Gastrocnemius medialis (tissue), 4 donors: ENCODE measurements around the gene CCL1. TPM values are rescaled to one million over a fixed set of nuclear protein-coding genes. Genes with fewer than 3 reads are reported as not detected.

Source experiments
- ATAC-seq, 2 donors: fragments of 150-250 bp; one replicate each; pipeline ENCODE4 v1.9.1; 2016
- DNase-seq, 2 donors: peaks; one replicate each; pipeline ENCODE4 v3.0.0-alpha.2; 2019
- H3K27ac ChIP-seq, 4 donors: fragments of 200-600 bp; sonication (generic); 1 replicate in 1 of 4; 2 replicates in 3 of 4; pipeline ENCODE4 v1.5.1; 2016 to 2018; ENCODE audit warnings: mild to moderate bottlenecking in 2 of 4, moderate library complexity in 1 of 4
- H3K27me3 ChIP-seq, 3 donors: fragments of 200-600 bp; sonication (generic) in 2 of 3; 1 replicate in 1 of 3; 2 replicates in 2 of 3; pipeline versions ENCODE4 v1.5.1 to v1.6.0; 2016 to 2019; ENCODE audit warnings: mild to moderate bottlenecking in 1 of 3, moderate library complexity in 1 of 3
- H3K36me3 ChIP-seq, 2 donors: fragments of 200-600 bp; sonication (generic) in 1 of 2; one replicate each; pipeline ENCODE4 v1.5.1; 2017 to 2018
- H3K4me1 ChIP-seq, 2 donors: fragments of 200-600 bp; sonication (generic) in 1 of 2; one replicate each; pipeline ENCODE4 v1.5.1; 2016 to 2017; ENCODE audit warnings: mild to moderate bottlenecking in 2 of 2
- H3K4me3 ChIP-seq, 4 donors: fragments of 200-600 bp; sonication (generic) in 3 of 4; 1 replicate in 1 of 4; 2 replicates in 3 of 4; pipeline ENCODE4 v1.5.1; 2016 to 2019; ENCODE audit warnings: mild to moderate bottlenecking in 2 of 4
- H3K9me3 ChIP-seq, 3 donors: fragments of 200-600 bp; sonication (generic) in 2 of 3; 1 replicate in 1 of 3; 2 replicates in 2 of 3; pipeline ENCODE4 v1.5.1; 2016 to 2019
- CTCF ChIP-seq, 5 experiments: fragments of 450-650 bp in 3 of 5; fragments of 200-600 bp in 2 of 5; sonication (generic) in 2 of 5; IDR thresholded peaks in 4 of 5; conservative IDR thresholded peaks in 1 of 5; 1 replicate in 4 of 5; 2 replicates in 1 of 5; pipeline ENCODE4 v1.5.1; 2016 to 2019; ENCODE audit warnings: antibody characterized with exemption in 5 of 5, mild to moderate bottlenecking in 3 of 5, moderate library complexity in 3 of 5
- POLR2A ChIP-seq, 2 donors: fragments of 450-650 bp; IDR thresholded peaks; one replicate each; pipeline ENCODE4 v1.6.1; 2017; ENCODE audit warnings: antibody characterized with exemption in 2 of 2, mild to moderate bottlenecking in 2 of 2, moderate library complexity in 2 of 2
- in situ Hi-C, 4 donors: fragments of 200-750 bp; cut with MboI; loops; one replicate each; pipeline versions ENCODE4 v1.15.0 to v1.8.0; 2017; ENCODE audit warnings: low sequenced_read_pairs in 4 of 4
- intact Hi-C: fragments of 100-400 bp; cut with DNase I; formaldehyde crosslinking; loops from one replicate; pipeline ENCODE4 v1.15.1; 2023; ENCODE audit warnings: low total_unique reads
- total RNA-seq, 4 donors: library from RNA; depleted of rRNA; stranded (reverse); fragments of >200 nt; gene quantifications; one replicate each; pipeline versions ENCODE4 v1.1.0 to v1.2.3, GENCODE V29; 2016

CCL1 gene
- total RNA-seq, 4 donors from 2014 or later, result not detected

- in situ Hi-C loops (no loop called here), intact Hi-C loops (loop anchor here (5.0 kb wide), 1 partner anchor 35 kb away; no protein-coding TSS in a partner anchor)
- ATAC-seq (no peak), DNase-seq (no peak)
- Histone ChIP-seq H3K36me3 (no peaks in the 10 kb centered on the region), H3K27ac (no peak overlapping the region), H3K9me3 (no peaks in the 10 kb centered on the region), H3K27me3 (no peaks in the 10 kb centered on the region), H3K4me1 (no peaks in the 10 kb centered on the region), H3K4me3 (no peak overlapping the region)
- TF ChIP-seq CTCF (IDR thresholded peaks at IDR 0.05 in 4 of 5, conservative IDR thresholded peaks at IDR 0.05 in 1 of 5), result no peak
- TF ChIP-seq POLR2A (IDR thresholded peaks at IDR 0.05), result no peak
Measured at GRCh38 chr17:34357398-34357797, 5.6 kb downstream of the CCL1 start.

DNA sequence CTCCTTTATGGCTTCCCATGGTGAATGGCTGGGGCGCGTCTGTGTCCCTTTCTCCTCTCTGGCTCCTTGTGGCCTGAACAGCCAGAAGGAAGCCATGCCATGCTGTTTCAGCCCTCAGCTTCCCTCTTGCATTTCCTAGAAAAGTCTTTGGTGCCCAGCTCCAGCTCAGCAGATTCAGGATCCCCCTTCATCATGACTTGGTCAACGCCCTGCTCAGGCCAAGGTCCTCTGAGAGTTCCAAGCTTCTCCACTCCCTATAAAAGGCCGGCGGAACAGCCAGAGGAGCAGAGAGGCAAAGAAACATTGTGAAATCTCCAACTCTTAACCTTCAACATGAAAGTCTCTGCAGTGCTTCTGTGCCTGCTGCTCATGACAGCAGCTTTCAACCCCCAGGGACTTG, 6.8 kb downstream of the CCL1 start, which contains the start of gene CCL13:
Gene CCL13, plus strand, starts transcription at position 287 of the 400 bp plus-strand sequence. Its CDS starts 47 bp downstream, at position 334.
- ATAC-seq (no peak), DNase-seq (peak in 1 of 2 donors; percentile 23)
- in situ Hi-C loops, result no loop called here
- Histone ChIP-seq H3K27ac (no peak within 1 kb of the TSS), H3K36me3 (no peaks in the 10 kb centered on the region), H3K4me3 (no peak within 1 kb of the TSS), H3K27me3 (no peaks in the 10 kb centered on the region), H3K9me3 (no peaks in the 10 kb centered on the region), H3K4me1 (no peaks in the 10 kb centered on the region)
- TF ChIP-seq CTCF (IDR thresholded peaks at IDR 0.05 in 4 of 5, conservative IDR thresholded peaks at IDR 0.05 in 1 of 5), result no peak
- TF ChIP-seq POLR2A (IDR thresholded peaks at IDR 0.05), result no peak
- intact Hi-C loops, result loop anchor here (5.0 kb wide), 1 partner anchor 34 kb away; no protein-coding TSS in a partner anchor

GRCh38 chr17:34354637-34355036, 8.4 kb downstream of the CCL1 start:
- intact Hi-C loops (loop anchor here (5.0 kb wide), 1 partner anchor 32 kb away; no protein-coding TSS in a partner anchor), in situ Hi-C loops (no loop called here)
- ATAC-seq (no peak), DNase-seq (no peak)
- H3K27ac ChIP-seq, result no peak overlapping the region
- no peaks in the 10 kb centered on the region for H3K4me1 ChIP-seq
- no peaks in the 10 kb centered on the region for H3K9me3 ChIP-seq
- no peak for TF ChIP-seq POLR2A (IDR thresholded peaks at IDR 0.05)
- TF ChIP-seq CTCF (IDR thresholded peaks at IDR 0.05 in 4 of 5, conservative IDR thresholded peaks at IDR 0.05 in 1 of 5), result no peak
- no peak overlapping the region for H3K4me3 ChIP-seq
- no peaks in the 10 kb centered on the region for H3K27me3 ChIP-seq
- H3K36me3 ChIP-seq, result no peaks in the 10 kb centered on the region

GRCh38 chr17:34352191-34352590, 10.8 kb downstream of the CCL1 start:
- TF ChIP-seq POLR2A (IDR thresholded peaks at IDR 0.05) (no peak), CTCF (IDR thresholded peaks at IDR 0.05 in 4 of 5, conservative IDR thresholded peaks at IDR 0.05 in 1 of 5) (no peak)
- no peaks in the 10 kb centered on the region for H3K27me3 ChIP-seq
- H3K4me3 ChIP-seq, result no peak overlapping the region
- H3K36me3 ChIP-seq, result no peaks in the 10 kb centered on the region
- ATAC-seq, result no peak
- in situ Hi-C loops (no loop called here), intact Hi-C loops (no loop called here)
- no peaks in the 10 kb centered on the region for H3K9me3 ChIP-seq
- DNase-seq, result no peak
- no peaks in the 10 kb centered on the region for H3K4me1 ChIP-seq
- no peak overlapping the region for H3K27ac ChIP-seq

GRCh38 chr17:34351096-34351495, 11.9 kb downstream of the CCL1 start:
- no peaks in the 10 kb centered on the region for H3K27me3 ChIP-seq
- DNase-seq (no peak), ATAC-seq (no peak)
- no peak overlapping the region for H3K4me3 ChIP-seq
- TF ChIP-seq CTCF (IDR thresholded peaks at IDR 0.05 in 4 of 5, conservative IDR thresholded peaks at IDR 0.05 in 1 of 5) (no peak), POLR2A (IDR thresholded peaks at IDR 0.05) (no peak)
- intact Hi-C loops (no loop called here), in situ Hi-C loops (no loop called here)
- no peaks in the 10 kb centered on the region for H3K4me1 ChIP-seq
- no peaks in the 10 kb centered on the region for H3K36me3 ChIP-seq
- no peaks in the 10 kb centered on the region for H3K9me3 ChIP-seq
- no peak overlapping the region for H3K27ac ChIP-seq
